GM12872 (cell line): ENCODE measurements around the gene CRELD1.

Experiments used
- CTCF ChIP-seq: IDR thresholded peaks from 3 replicates; pipeline ENCODE4 v1.5.1; 2011; ENCODE audit warnings: low read depth, mild to moderate bottlenecking, low read length, moderate library complexity; ENCODE audit not compliant: insufficient read depth

The CRELD1 gene

GRCh38 chr3:9932843-9933560, 632 bp upstream of the CRELD1 start:
- TF ChIP-seq CTCF: peak; percentile 91

- TF ChIP-seq CTCF: peak; percentile 27; the same call in 1 of the 3 replicates
Measured at GRCh38 chr3:9934235-9934621, 594 bp downstream of the CRELD1 start.

- TF ChIP-seq CTCF: no peak
Measured at GRCh38 chr3:9934993-9935392, 1.4 kb downstream of the CRELD1 start.

- no peak for TF ChIP-seq CTCF
Measured at GRCh38 chr3:9935966-9936510, 2.4 kb downstream of the CRELD1 start.

- no peak for TF ChIP-seq CTCF
Measured at GRCh38 chr3:9937486-9938238, 4.0 kb downstream of the CRELD1 start.

GRCh38 chr3:9938966-9939365, 5.3 kb downstream of the CRELD1 start:
- TF ChIP-seq CTCF: no peak

- TF ChIP-seq CTCF: no peak
Measured at GRCh38 chr3:9940746-9941145, 7.1 kb downstream of the CRELD1 start.
